K562 (cell line): ENCODE measurements around the gene LMF2. TPM values are rescaled to one million over a fixed set of nuclear protein-coding genes. Genes with fewer than 3 reads are reported as not detected.
A peak's percentile ranks its signal among the peaks of the same experiment; 100 is the strongest.

ENCODE experiments used
- ATAC-seq: fragments of 200-7000 bp; cut with Tn5 transposase; 3 replicates; pipeline ENCODE4 v1.9.1; 2020; ENCODE audit warnings: moderate library complexity
- BruUV-seq: library from RNA; stranded (reverse); fragments of 400-500 nt; replicated peaks from 2 replicates; lab custom pipeline; 2021; lab: Mats Ljungman, UMichigan
- CTCF ChIA-PET: fragments of 300-600 bp; formaldehyde crosslinking; extraction: SDS; loops from one replicate; lab custom pipeline; 2021; ENCODE audit warnings: low intra/inter-chr PET ratio; lab: Yijun Ruan, JAX
- POLR2A ChIA-PET: fragments of 300-600, 350-650 bp; sonication (Branson Sonifier 250); formaldehyde crosslinking; extraction: SDS; loops from one replicate; lab custom pipeline; 2021; ENCODE audit warnings: antibody characterized with exemption, inconsistent platforms; lab: Yijun Ruan, JAX
- DNase-seq, 4 experiments: peaks; one replicate each; pipeline versions ENCODE4 v3.0.0 to v3.0.0-alpha.2; 2011 to 2018; ENCODE audit warnings: low spot score in 3 of 4, mixed read lengths in 3 of 4; ENCODE audit errors: extremely low read depth in 1 of 4
- FAIRE-seq: peaks from 2 replicates; lab custom pipeline; 2011; peaks lifted over from hg19 to GRCh38; lab: Jason Lieb, UNC
- H2AFZ ChIP-seq: 2 replicates; pipeline ENCODE4 v1.6.0; 2011; ENCODE audit warnings: low read depth, low read length, control low read depth, inconsistent platforms
- H3K27ac ChIP-seq: fragments of 200-600 bp; 3 replicates; pipeline ENCODE4 v1.8.0; 2011; ENCODE audit warnings: low read depth, mild to moderate bottlenecking, control low read depth, inconsistent platforms, low read length, moderate library complexity, mixed read lengths; ENCODE audit errors: extremely low read depth
- H3K27me3 ChIP-seq, 2 experiments: fragments of 300-600 bp in 1 of 2; 2 replicates in 1 of 2; 3 replicates in 1 of 2; pipeline versions ENCODE4 v1.6.0 to v1.8.0; 2011; ENCODE audit warnings: inconsistent platforms in 2 of 2, low read length in 2 of 2, mild to moderate bottlenecking in 1 of 2, mixed read lengths in 1 of 2, moderate library complexity in 1 of 2; ENCODE audit not compliant: control insufficient read depth in 2 of 2, insufficient read depth in 2 of 2
- H3K36me3 ChIP-seq: fragments of 300-600 bp; 3 replicates; pipeline ENCODE4 v1.8.0; 2011; ENCODE audit warnings: mild to moderate bottlenecking, low read length, inconsistent platforms; ENCODE audit not compliant: control insufficient read depth, insufficient read depth
- H3K4me1 ChIP-seq, 2 experiments: fragments of 200-600 bp in 1 of 2; replicated peaks in 1 of 2; 2 replicates in 1 of 2; 3 replicates in 1 of 2; pipeline versions ENCODE4 v1.5.1 to v1.8.0; 2011; ENCODE audit warnings: inconsistent platforms in 2 of 2, low read length in 2 of 2, mild to moderate bottlenecking in 1 of 2, mixed read lengths in 1 of 2, moderate library complexity in 1 of 2; ENCODE audit not compliant: control insufficient read depth in 2 of 2, insufficient read depth in 2 of 2
- H3K4me2 ChIP-seq: 2 replicates; pipeline ENCODE4 v1.6.1; 2011; ENCODE audit warnings: low read length, control low read depth, inconsistent platforms, mixed read lengths; ENCODE audit not compliant: insufficient read depth
- H3K4me3 ChIP-seq: fragments of 200-600 bp; sonication (generic), shearing (Covaris generic); 2 replicates; pipeline ENCODE4 v1.5.1; 2016; ENCODE audit warnings: control low read depth, inconsistent platforms
- H3K79me2 ChIP-seq: fragments of 200-600 bp; 3 replicates; pipeline ENCODE4 v1.8.0; 2011; ENCODE audit warnings: low read length, inconsistent platforms; ENCODE audit not compliant: control insufficient read depth, insufficient read depth
- H3K9ac ChIP-seq, 2 experiments: 2 replicates each; pipeline versions ENCODE4 v1.6.0 to v1.6.1; 2011; ENCODE audit warnings: low read depth in 2 of 2, low read length in 2 of 2, control low read depth in 1 of 2, inconsistent platforms in 1 of 2, mild to moderate bottlenecking in 1 of 2, mixed read lengths in 1 of 2; ENCODE audit not compliant: insufficient read depth in 1 of 2
- H3K9me1 ChIP-seq: one replicate; pipeline ENCODE4 v1.6.0; 2011; ENCODE audit warnings: inconsistent platforms, mild to moderate bottlenecking, low read length, moderate library complexity; ENCODE audit not compliant: control insufficient read depth, insufficient read depth
- H3K9me3 ChIP-seq: replicated peaks from 2 replicates; pipeline ENCODE4 v1.5.1; 2011; ENCODE audit warnings: low read depth, low read length, inconsistent platforms; ENCODE audit not compliant: control insufficient read depth, insufficient read depth
- H4K20me1 ChIP-seq: replicated peaks from 2 replicates; pipeline ENCODE4 v1.6.1; 2011; ENCODE audit warnings: low read length, inconsistent platforms, mixed read lengths; ENCODE audit not compliant: control insufficient read depth, insufficient read depth
- ARID2 ChIP-seq: fragments of 450-650 bp; IDR thresholded peaks from 2 replicates; pipeline ENCODE4 v1.6.1; 2017; ENCODE audit warnings: antibody characterized with exemption, mild to moderate bottlenecking
- ASH1L ChIP-seq: fragments of 450-650 bp; IDR thresholded peaks from 2 replicates; pipeline ENCODE4 v1.6.1; 2018; ENCODE audit warnings: borderline replicate concordance, mild to moderate bottlenecking, low read depth; ENCODE audit not compliant: partially characterized antibody
- CBX5 ChIP-seq: IDR thresholded peaks from 2 replicates; pipeline ENCODE4 v1.6.1; 2014; ENCODE audit warnings: low read depth, borderline replicate concordance
- CHD4 ChIP-seq: fragments of 200-600 bp; sonication (generic); IDR thresholded peaks from 3 replicates; pipeline ENCODE4 v1.6.1; 2012; ENCODE audit warnings: low read depth, mild to moderate bottlenecking, mixed read lengths, low read length, inconsistent platforms; ENCODE audit not compliant: insufficient read depth, insufficient replicate concordance, poor library complexity, severe bottlenecking
- ETV1 ChIP-seq: fragments of 450-650 bp; conservative IDR thresholded peaks from 2 replicates; pipeline ENCODE4 v1.6.1; 2016; ENCODE audit warnings: missing genetic modification characterization, control low read depth, low read depth, missing compliant biosample characterization
- IRF2 ChIP-seq: sonication (generic); formaldehyde crosslinking; IDR thresholded peaks from 2 replicates; pipeline ENCODE4 v1.8.1; 2022; ENCODE audit warnings: mild to moderate bottlenecking, missing genetic modification reagents
- KLF1 ChIP-seq: fragments of 450-650 bp; IDR thresholded peaks from 2 replicates; pipeline ENCODE4 v1.6.1; 2016; ENCODE audit warnings: missing genetic modification characterization, missing compliant biosample characterization
- KLF13 ChIP-seq: fragments of 450-650 bp; IDR thresholded peaks from 2 replicates; pipeline ENCODE4 v1.6.1; 2016; ENCODE audit warnings: missing genetic modification characterization, low read depth, mild to moderate bottlenecking, missing compliant biosample characterization, moderate library complexity, borderline replicate concordance
- NCOA4 ChIP-seq: fragments of 450-650 bp; IDR thresholded peaks from 2 replicates; pipeline ENCODE4 v1.6.1; 2018; ENCODE audit warnings: mild to moderate bottlenecking; ENCODE audit not compliant: partially characterized antibody
- NR2C1 ChIP-seq, 2 experiments: fragments of 450-650 bp; IDR thresholded peaks; 2 replicates each; pipeline ENCODE4 v1.6.1; 2017; ENCODE audit warnings: mild to moderate bottlenecking in 2 of 2, antibody characterized with exemption in 1 of 2, inconsistent platforms in 1 of 2, missing compliant biosample characterization in 1 of 2, missing genetic modification characterization in 1 of 2
- NR2C2 ChIP-seq, 2 experiments: fragments of 200-800 bp in 1 of 2; sonication (Bioruptor generic) in 1 of 2; sonication (generic) in 1 of 2; formaldehyde crosslinking in 1 of 2; IDR thresholded peaks; 2 replicates each; pipeline versions ENCODE4 v1.6.1 to v1.8.0; 2016 to 2022; ENCODE audit warnings: mild to moderate bottlenecking in 1 of 2, missing compliant biosample characterization in 1 of 2, missing genetic modification characterization in 1 of 2, missing genetic modification reagents in 1 of 2
- PHB2 ChIP-seq: fragments of 450-650 bp; IDR thresholded peaks from 2 replicates; pipeline ENCODE4 v1.6.1; 2017; ENCODE audit warnings: low read depth
- POLR2G ChIP-seq: fragments of 200-400 bp; formaldehyde crosslinking; IDR thresholded peaks from 2 replicates; pipeline ENCODE4 v1.6.1; 2017; ENCODE audit warnings: low read depth, mild to moderate bottlenecking, antibody characterized with exemption, low read length, moderate library complexity
- SMAD2 ChIP-seq: fragments of 150-350 bp; IDR thresholded peaks from 2 replicates; pipeline ENCODE4 v1.6.1; 2014; ENCODE audit warnings: low read depth, mild to moderate bottlenecking, low read length
- SRF ChIP-seq, 2 experiments: fragments of 250-450, 450-650 bp in 1 of 2; sonication (Bioruptor Pico) in 1 of 2; sonication (generic) in 1 of 2; formaldehyde crosslinking; IDR thresholded peaks; 2 replicates each; pipeline versions ENCODE4 v1.5.0 to v1.5.1; 2020 to 2022; ENCODE audit warnings: mild to moderate bottlenecking in 1 of 2, missing genetic modification reagents in 1 of 2
- ZBTB7A ChIP-seq: IDR thresholded peaks from 2 replicates; pipeline ENCODE4 v1.6.1; 2011; ENCODE audit warnings: low read depth, mild to moderate bottlenecking, low read length, moderate library complexity, borderline replicate concordance; ENCODE audit not compliant: control insufficient read depth
- ZFPM2 ChIP-seq: fragments of 250-450 bp; sonication (Bioruptor Pico); IDR thresholded peaks from 2 replicates; pipeline ENCODE4 v1.5.1; 2022; ENCODE audit warnings: mild to moderate bottlenecking
- ZNF174 ChIP-seq: fragments of 250-450 bp; sonication (Bioruptor Pico); IDR thresholded peaks from 2 replicates; pipeline ENCODE4 v1.4.0; 2020; ENCODE audit warnings: mild to moderate bottlenecking
- ZNF717 ChIP-seq: fragments of 250-450 bp; sonication (Bioruptor Pico); IDR thresholded peaks from 2 replicates; pipeline ENCODE4 v1.5.0; 2021
- WGBS: fragments of 100-300 bp; shearing (Covaris generic); methylation state at CpG from one replicate; pipeline ENCODE4 v1.1.6; 2016; ENCODE audit warnings: low coverage, mixed read lengths; ENCODE audit not compliant: insufficient coverage; ENCODE audit errors: missing lambda C conversion rate; 5-methylcytosine and 5-hydroxymethylcytosine counted together
- in situ Hi-C: fragments of 300-500 bp; cut with MboI; formaldehyde crosslinking; loops from 4 replicates; pipeline ENCODE4 v1.15.0; 2018; ENCODE audit warnings: inconsistent platforms, mixed read lengths
- intact Hi-C: fragments of 100-400 bp; cut with micrococcal nuclease; formaldehyde crosslinking; loops from 2 replicates; pipeline ENCODE4 v1.14.2; 2022
- polyA plus RNA-seq, 8 experiments: library from polyadenylated mRNA; depleted of rRNA in 4 of 8; stranded (reverse) in 5 of 8; unstranded in 3 of 8; fragments of >200 nt; fragmentation: Nextera tagmentation in 2 of 8; fragmentation: Illumina TruSeq in 1 of 8; extraction: Ambion mirVana in 2 of 8; extraction: Trizol in 1 of 8; gene quantifications; 2 replicates each; pipeline versions ENCODE4 v1.2.1 to v1.2.3, GENCODE V29; 2011 to 2014; ENCODE audit warnings: inconsistent platforms in 1 of 8, missing spikeins in 1 of 8
- total RNA-seq, 7 experiments: library from RNA; depleted of rRNA in 6 of 7; stranded (reverse); fragments of >200 nt in 6 of 7; fragmentation: Illumina TruSeq in 2 of 7; extraction: Trizol in 2 of 7; gene quantifications; 2 replicates each; pipeline versions ENCODE4 v1.2.1 to v1.2.3, GENCODE V29; 2011 to 2021; ENCODE audit warnings: low replicate concordance in 1 of 7
- TF ChIP-seq, protein P1 (sequence below): IDR thresholded peaks from 2 replicates; pipeline ENCODE4 v1.6.1; 2014; ENCODE audit warnings: antibody characterized with exemption

LMF2 gene
- total and polyA plus RNA-seq, 9 of the 15 experiments (the other 6 are each of a cell fraction or from before 2014, with no cell fraction given), result 0.08 to 37.1 (median 7.6) TPM

DNA sequence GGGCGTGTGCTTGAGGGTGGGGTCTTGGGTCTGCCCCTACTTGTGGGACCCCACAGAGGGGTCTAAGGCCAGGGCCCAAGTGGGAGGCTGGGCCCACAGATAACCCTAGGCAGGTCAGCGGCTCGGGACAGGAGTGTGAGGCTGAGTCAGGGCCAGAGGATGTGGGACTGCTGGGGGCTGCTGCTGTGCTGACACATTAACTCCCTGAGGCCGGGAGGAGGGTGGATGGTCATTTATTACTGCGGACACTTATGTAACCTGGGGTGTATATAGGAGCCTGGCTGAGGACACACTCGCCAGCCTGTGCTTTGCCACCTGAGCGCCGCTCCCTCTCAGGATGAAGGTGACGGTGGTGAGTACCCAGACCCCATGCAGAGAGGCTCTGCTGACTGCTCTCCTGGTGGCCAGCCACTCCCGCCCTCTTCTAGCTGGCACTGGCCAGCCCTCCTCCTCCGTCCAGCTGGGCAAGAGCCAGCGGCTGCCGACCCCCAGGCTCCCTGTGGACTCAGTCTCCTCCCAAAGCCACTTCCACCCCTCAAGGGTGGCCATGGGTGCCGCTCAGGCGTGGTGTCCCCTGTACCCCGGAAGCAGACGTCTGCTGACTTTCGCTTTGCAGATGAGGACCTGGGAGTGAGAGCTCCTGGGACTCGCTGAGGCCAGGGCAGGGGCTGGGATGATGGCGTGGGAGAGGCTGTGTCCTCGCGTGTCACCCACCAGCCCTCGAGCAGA lies 20.8 kb downstream of the LMF2 start, which contains the start of gene MIOX:
Gene MIOX, plus strand, starts transcription at position 299 of the 729 bp plus-strand sequence. Its CDS starts 39 bp downstream, at position 338.
- Histone ChIP-seq H3K9me3 (no peaks in the 10 kb centered on the region), H3K36me3 (no peaks in the 10 kb centered on the region), H3K4me3 (no peak within 1 kb of the TSS), H3K9ac (peak within 1 kb of the TSS in 1 of 2 experiments; percentile 52; a peak in 1 of 4 replicates), H3K27me3 (no peaks in the 10 kb centered on the region), H2AFZ (0 out of 2 replicates have a peak within 1 kb of the TSS, but pooled peaks have one; percentile 55), H4K20me1 (no peaks in the 10 kb centered on the region), H3K9me1 (no peaks in the 10 kb centered on the region), H3K79me2 (no peaks in the 10 kb centered on the region), H3K4me2 (no peak within 1 kb of the TSS), H3K27ac (no peak within 1 kb of the TSS), H3K4me1 (peaks cover 4 to 60% of the 10 kb centered on the region in 2 experiments; a peak in 3 of 5 replicates)
- POLR2A ChIA-PET, result interaction anchor here (0.7 to 1.5 kb wide), 3 partner anchors 11 to 21 kb away, joined by 3 to 6 read pairs (median 3); partner anchors contain the start of genes LMF2 and NCAPH2
- WGBS, result 46% methylated on average over 16 of the region's 23 CpGs
- BruUV-seq, result no TSS peak
- ATAC-seq, result peak; percentile 34
- no peak for FAIRE-seq
- CTCF ChIA-PET, result no interaction called here
- peak in 2 of 4 experiments; percentile 14 to 27 for DNase-seq
- intact Hi-C loops, result no loop called here
- TF ChIP-seq NR2C1 (IDR thresholded peaks at IDR 0.05) (no peak), NR2C1 (tag; IDR thresholded peaks at IDR 0.05) (0 out of 2 replicates have a peak, but pooled peaks have one; percentile 36), KLF13 (tag) (no peak), KLF1 (tag) (no peak), ASH1L (no peak), NCOA4 (no peak), ZFPM2 (CRISPR knock-in tag) (no peak), NR2C2 (CRISPR knock-in tag; IDR thresholded peaks at IDR 0.05) (no peak), NR2C2 (tag; IDR thresholded peaks at IDR 0.05) (no peak), IRF2 (CRISPR knock-in tag) (no peak), PHB2 (no peak), CHD4 (no peak), CBX5 (no peak), ZNF717 (no peak), SRF (CRISPR knock-in tag; IDR thresholded peaks at IDR 0.05) (no peak), POLR2G (peak; percentile 58), SMAD2 (no peak), ZBTB7A (peak; percentile 50; the same call in 1 of the 2 replicates), ETV1 (tag) (no peak), ZNF174 (CRISPR knock-in tag) (no peak), ARID2 (no peak)
- TF ChIP-seq, protein P1, sequence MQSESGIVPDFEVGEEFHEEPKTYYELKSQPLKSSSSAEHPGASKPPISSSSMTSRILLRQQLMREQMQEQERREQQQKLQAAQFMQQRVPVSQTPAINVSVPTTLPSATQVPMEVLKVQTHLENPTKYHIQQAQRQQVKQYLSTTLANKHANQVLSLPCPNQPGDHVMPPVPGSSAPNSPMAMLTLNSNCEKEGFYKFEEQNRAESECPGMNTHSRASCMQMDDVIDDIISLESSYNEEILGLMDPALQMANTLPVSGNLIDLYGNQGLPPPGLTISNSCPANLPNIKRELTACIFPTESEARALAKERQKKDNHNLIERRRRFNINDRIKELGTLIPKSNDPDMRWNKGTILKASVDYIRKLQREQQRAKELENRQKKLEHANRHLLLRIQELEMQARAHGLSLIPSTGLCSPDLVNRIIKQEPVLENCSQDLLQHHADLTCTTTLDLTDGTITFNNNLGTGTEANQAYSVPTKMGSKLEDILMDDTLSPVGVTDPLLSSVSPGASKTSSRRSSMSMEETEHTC, result no peak
- in situ Hi-C loops, result no loop called here
